Prostate gland (tissue), 2 donors: Measurements from ENCODE around the gene AOAH. TPM values are rescaled to one million over a fixed set of nuclear protein-coding genes. Genes with fewer than 3 reads are reported as not detected.

Experiments
- DNase-seq: peaks from one replicate; pipeline ENCODE4 v3.0.0-alpha.2; 2019; ENCODE audit warnings: low spot score
- H3K27ac ChIP-seq, 2 donors: fragments of 200-600 bp; sonication (generic); 2 replicates each; pipeline ENCODE4 v1.5.1; 2017 to 2019
- H3K27me3 ChIP-seq: fragments of 200-600 bp; sonication (generic); replicated peaks from 2 replicates; pipeline ENCODE4 v1.5.1; 2019; ENCODE audit not compliant: insufficient read depth
- H3K36me3 ChIP-seq, 2 donors: fragments of 200-600 bp; sonication (generic); 1 replicate in 1 of 2; 2 replicates in 1 of 2; pipeline versions ENCODE4 v1.5.1 to v1.8.1; 2017 to 2019
- H3K4me1 ChIP-seq: fragments of 200-600 bp; sonication (generic); replicated peaks from 2 replicates; pipeline ENCODE4 v1.5.1; 2019
- H3K4me3 ChIP-seq, 2 donors: fragments of 200-600 bp; sonication (generic); 2 replicates each; pipeline ENCODE4 v1.5.1; 2017 to 2019
- H3K9me3 ChIP-seq: fragments of 200-600 bp; sonication (generic); 2 replicates; pipeline ENCODE4 v1.5.1; 2017
- CTCF ChIP-seq, 4 experiments: fragments of 200-600 bp in 2 of 4; fragments of 450-650 bp in 2 of 4; sonication (generic) in 2 of 4; IDR thresholded peaks; 1 replicate in 3 of 4; 2 replicates in 1 of 4; pipeline ENCODE4 v1.5.1; 2016 to 2019; ENCODE audit warnings: antibody characterized with exemption in 4 of 4, mild to moderate bottlenecking in 2 of 4, moderate library complexity in 2 of 4
- POLR2A ChIP-seq: fragments of 450-650 bp; IDR thresholded peaks from one replicate; pipeline ENCODE4 v1.6.1; 2016; ENCODE audit warnings: antibody characterized with exemption, mild to moderate bottlenecking
- POLR2AphosphoS5 ChIP-seq: sonication (generic); formaldehyde crosslinking; IDR thresholded peaks from one replicate; pipeline ENCODE4 v1.6.1; 2017; ENCODE audit warnings: antibody characterized with exemption
- WGBS: methylation state at CpG from one replicate; pipeline ENCODE4 v1.1.5; 2018; 5-methylcytosine and 5-hydroxymethylcytosine counted together
- intact Hi-C: fragments of 100-400 bp; cut with DNase I; formaldehyde crosslinking; loops from one replicate; pipeline ENCODE4 v1.14.2; 2022
- total RNA-seq, 2 donors: library from RNA; depleted of rRNA; stranded (reverse); fragments of >200 nt; gene quantifications; one replicate each; pipeline ENCODE4 v1.1.0, GENCODE V29; 2016

AOAH gene
- total RNA-seq, 2 donors from 2014 or later: 4.1 to 4.8 TPM

GRCh38 chr7:36598054-36598674, 126.1 kb downstream of the AOAH start:
- Histone ChIP-seq H3K9me3 (no peaks in the 10 kb centered on the region), H3K27ac (no peak overlapping the region), H3K4me1 (no peaks in the 10 kb centered on the region), H3K36me3 (no peaks in the 10 kb centered on the region), H3K4me3 (no peak overlapping the region), H3K27me3 (no peaks in the 10 kb centered on the region)
- no peak for TF ChIP-seq CTCF (IDR thresholded peaks at IDR 0.05)
- TF ChIP-seq POLR2A: no peak
- TF ChIP-seq POLR2AphosphoS5: no peak
- DNase-seq: no peak
- WGBS: 78% methylated on average over 3 of the region's 3 CpGs
- intact Hi-C loops: no loop called here

GRCh38 chr7:36597090-36597773, 127.1 kb downstream of the AOAH start:
- no peak overlapping the region for H3K4me3 ChIP-seq
- H3K27me3 ChIP-seq: no peaks in the 10 kb centered on the region
- H3K4me1 ChIP-seq: no peaks in the 10 kb centered on the region
- no peak for DNase-seq
- intact Hi-C loops: no loop called here
- H3K36me3 ChIP-seq: no peaks in the 10 kb centered on the region
- H3K27ac ChIP-seq: no peak overlapping the region
- TF ChIP-seq CTCF (IDR thresholded peaks at IDR 0.05): no peak
- TF ChIP-seq POLR2AphosphoS5: no peak
- no peak for TF ChIP-seq POLR2A
- WGBS: 52% methylated on average over 7 of the region's 7 CpGs
- H3K9me3 ChIP-seq: no peaks in the 10 kb centered on the region

- no peaks in the 10 kb centered on the region for H3K4me1 ChIP-seq
- TF ChIP-seq POLR2A (no peak), CTCF (IDR thresholded peaks at IDR 0.05) (no peak), POLR2AphosphoS5 (no peak)
- no peak overlapping the region for H3K27ac ChIP-seq
- no peaks in the 10 kb centered on the region for H3K9me3 ChIP-seq
- no peak overlapping the region for H3K4me3 ChIP-seq
- no peak for DNase-seq
- intact Hi-C loops: no loop called here
- 95% methylated on average over 2 of the region's 2 CpGs for WGBS
- no peaks in the 10 kb centered on the region for H3K36me3 ChIP-seq
- H3K27me3 ChIP-seq: no peaks in the 10 kb centered on the region
These were observed 129.8 kb downstream of the AOAH start for GRCh38 chr7:36594445-36594844.

- Histone ChIP-seq H3K27ac (no peak overlapping the region), H3K9me3 (no peaks in the 10 kb centered on the region), H3K4me1 (no peaks in the 10 kb centered on the region), H3K36me3 (no peaks in the 10 kb centered on the region), H3K4me3 (no peak overlapping the region), H3K27me3 (no peaks in the 10 kb centered on the region)
- no peak for DNase-seq
- 83% methylated on average over 3 of the region's 3 CpGs for WGBS
- intact Hi-C loops: no loop called here
- no peak for TF ChIP-seq CTCF (IDR thresholded peaks at IDR 0.05)
- no peak for TF ChIP-seq POLR2A
- TF ChIP-seq POLR2AphosphoS5: no peak
These were observed 132.7 kb downstream of the AOAH start for GRCh38 chr7:36591636-36592035.

GRCh38 chr7:36589391-36589790, 134.9 kb downstream of the AOAH start:
- no peak for DNase-seq
- H3K27me3 ChIP-seq: no peaks in the 10 kb centered on the region
- TF ChIP-seq POLR2A: no peak
- no peak overlapping the region for H3K4me3 ChIP-seq
- no peak overlapping the region for H3K27ac ChIP-seq
- H3K9me3 ChIP-seq: no peaks in the 10 kb centered on the region
- H3K4me1 ChIP-seq: no peaks in the 10 kb centered on the region
- intact Hi-C loops: no loop called here
- WGBS: 82% methylated on average over 3 of the region's 3 CpGs
- no peaks in the 10 kb centered on the region for H3K36me3 ChIP-seq
